NCI-H2107 (cell line): Measurements from ENCODE around the gene HPS1.

Experiments
- DNase-seq: peaks from one replicate; lab custom pipeline; 2025; lab: John Stamatoyannopoulos, UW

HPS1 gene

DNA sequence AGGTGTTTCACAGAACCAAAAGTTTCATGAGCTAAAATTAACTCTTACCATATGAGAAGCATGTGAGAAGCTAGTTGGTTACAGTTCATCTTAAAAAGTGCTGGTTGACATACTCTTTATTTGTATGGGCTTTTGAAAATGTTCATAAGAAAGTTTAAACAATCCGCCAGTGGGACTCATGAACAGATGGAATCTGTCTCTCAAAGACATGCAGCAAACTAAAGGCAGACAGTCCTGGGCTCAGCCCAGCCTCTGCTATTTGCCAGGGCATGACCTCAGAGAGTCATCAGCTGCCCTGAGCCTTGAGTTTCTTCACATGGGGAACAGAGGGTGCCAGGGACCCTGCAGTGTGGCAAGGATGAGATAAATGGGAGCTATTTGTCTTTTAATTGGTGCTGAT, 35.0 kb downstream of the HPS1 start:
- no peak for DNase-seq

DNA sequence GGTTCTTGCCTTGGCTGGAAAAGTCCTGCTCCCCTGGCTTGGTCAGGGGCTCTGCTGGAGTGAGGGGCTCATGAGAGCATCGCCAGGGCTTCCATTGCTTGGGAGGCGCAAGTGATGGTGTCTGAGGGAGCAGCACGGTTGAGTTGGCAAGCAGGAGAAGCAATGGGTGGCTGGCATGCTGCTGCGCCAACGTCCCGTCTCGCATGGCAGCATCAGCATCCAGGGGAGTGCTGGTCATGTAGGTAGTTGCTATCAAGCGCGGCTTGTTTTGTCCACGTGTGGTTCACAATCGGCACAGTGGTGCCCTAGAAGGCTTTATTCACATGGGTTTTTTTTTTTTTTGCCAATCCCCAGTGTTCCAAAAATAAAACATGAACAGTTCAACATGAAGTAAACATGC, 35.6 kb downstream of the HPS1 start:
- DNase-seq: no peak

GRCh38 chr10:98410759-98411158, 36.0 kb downstream of the HPS1 start:
- DNase-seq: no peak

- DNase-seq: no peak
These were observed 36.5 kb downstream of the HPS1 start for GRCh38 chr10:98410135-98410743.

GRCh38 chr10:98408799-98409198, 37.9 kb downstream of the HPS1 start:
- no peak for DNase-seq

DNA sequence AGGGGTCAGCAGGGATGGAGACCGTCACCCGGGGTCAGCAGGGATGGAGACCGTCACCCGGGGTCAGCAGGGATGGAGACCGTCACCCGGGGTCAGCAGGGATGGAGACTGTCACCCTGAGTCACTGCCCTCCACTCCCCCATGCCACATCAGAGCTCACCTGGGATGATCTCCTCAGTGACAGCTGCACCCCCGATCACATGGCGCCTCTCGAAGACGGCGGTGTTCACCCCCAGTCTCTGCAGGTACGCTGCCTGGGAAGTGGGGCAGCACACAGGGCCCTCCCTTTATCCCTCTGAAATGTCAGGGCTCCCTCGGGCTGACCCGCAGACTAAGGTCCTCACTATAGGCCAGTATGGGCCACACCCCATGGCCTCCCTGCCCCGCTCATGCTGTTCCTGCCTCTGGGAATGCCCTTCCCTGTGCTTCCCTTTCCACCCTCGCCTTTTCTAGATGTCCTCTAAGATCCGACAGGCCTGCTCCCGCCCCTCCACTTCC, 38.9 kb downstream of the HPS1 start:
- no peak for DNase-seq

DNA sequence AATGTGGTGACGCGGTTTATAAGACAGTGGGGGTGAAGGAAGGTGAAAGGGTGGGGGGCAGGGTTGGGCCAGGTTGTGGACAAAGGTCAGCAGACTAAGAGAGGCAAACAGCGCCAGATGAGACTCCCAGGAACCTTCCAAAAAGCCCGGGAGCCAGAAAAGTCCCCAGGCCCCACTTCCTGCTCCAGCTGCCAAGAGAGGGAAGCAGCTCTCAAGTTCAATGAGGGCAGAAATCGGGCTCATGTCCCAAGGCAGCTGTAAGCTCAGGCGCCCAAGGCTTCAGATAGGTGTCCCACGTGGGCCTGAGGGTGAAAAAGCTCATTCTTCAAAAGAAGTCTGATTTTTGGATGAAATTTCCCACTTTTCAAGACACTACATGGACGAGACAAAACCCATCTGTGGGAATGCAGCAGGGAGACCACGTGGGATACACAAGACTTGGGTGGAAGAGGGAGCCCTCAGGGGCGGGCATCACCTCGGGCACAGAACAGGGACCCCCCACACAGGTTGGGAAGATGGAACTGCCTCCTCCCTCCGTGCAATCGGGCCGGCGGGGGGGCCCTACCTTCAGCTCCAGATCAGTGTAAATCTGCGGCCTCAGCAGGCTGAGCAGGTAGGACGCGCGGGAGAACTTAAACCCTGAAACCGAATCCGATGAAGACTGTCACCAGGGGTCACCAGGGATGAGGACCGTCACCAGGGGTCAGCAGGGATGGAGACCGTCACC, 39.6 kb downstream of the HPS1 start:
- DNase-seq: no peak

DNA sequence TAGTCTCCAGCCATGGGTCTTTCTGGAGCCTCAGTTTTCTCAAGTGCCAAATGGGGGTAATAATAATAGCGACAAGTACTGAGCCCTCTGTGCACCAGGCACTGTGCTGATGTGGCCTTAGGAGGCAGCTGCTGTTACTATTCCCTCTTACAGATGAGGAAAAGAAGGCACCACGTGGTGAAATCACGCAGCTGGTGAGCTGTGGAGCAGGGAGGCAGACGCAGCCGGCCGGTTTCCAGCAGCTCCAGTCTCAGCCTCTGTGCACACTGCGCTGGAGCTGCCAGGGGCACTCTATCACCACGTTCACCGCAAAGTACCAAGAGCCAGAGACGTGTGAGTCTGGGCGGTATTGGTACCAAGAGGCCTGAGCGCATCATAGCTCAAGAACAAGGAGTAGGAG, 41.3 kb downstream of the HPS1 start:
- DNase-seq: no peak

- DNase-seq: no peak
These were observed 42.0 kb downstream of the HPS1 start for GRCh38 chr10:98404571-98405359.

- no peak for DNase-seq
These were observed 42.8 kb downstream of the HPS1 start for GRCh38 chr10:98403812-98404504.

DNA sequence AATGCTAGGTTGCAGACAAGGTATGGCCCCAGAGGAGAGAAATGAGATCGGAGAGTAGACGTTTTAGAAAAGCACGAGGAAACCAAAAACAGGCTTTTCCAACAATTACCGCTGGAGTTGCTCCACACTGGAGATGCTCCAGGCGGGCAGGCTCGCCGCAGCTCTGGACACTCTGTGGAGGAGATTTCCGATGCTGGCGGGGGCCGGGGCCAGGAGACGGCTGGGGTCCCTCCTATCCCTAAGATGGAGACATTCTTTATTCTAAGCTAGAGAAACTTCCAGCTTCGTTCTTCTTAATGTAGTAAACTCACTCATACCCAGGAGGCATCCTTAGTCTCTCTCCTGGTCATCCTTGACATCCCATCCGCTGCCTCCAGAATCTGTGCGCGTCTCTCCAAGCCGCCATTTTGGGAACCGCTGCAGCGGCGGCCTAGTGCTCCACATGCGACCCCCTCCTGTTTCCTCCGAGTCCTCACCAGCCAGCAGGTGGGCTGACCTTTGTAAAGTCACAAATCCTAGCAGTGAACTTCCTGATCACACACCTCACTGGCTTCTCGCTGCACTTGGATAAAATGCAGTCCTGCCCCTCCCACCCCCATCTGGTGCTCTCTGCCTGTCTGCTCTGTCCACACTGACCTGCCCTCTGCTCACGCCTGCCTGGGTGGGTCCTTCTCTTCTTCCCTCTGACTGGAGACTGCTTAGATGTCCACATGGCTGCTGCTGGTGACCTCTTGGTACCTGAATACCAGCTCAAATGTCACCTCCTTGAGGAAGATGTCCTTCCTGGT, 43.6 kb downstream of the HPS1 start:
- DNase-seq: no peak

GRCh38 chr10:98402478-98402877, 44.3 kb downstream of the HPS1 start:
- DNase-seq: no peak

DNA sequence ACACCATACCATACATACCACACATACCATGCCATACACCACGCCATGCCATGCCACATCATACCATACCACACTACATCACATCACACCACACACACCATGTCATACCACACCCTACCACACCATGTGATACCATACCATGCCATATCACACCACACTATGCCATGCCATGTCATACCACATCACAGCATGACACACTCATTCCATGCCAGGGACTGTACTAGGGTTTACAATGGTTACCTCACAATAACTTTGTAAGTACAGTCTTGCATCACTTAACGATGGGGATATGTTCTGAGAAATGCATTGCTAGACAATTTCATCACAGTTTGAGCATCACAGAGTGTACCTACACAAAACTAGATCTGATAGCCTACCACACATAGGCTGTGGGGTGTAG, 46.3 kb downstream of the HPS1 start:
- no peak for DNase-seq

GRCh38 chr10:98399784-98400183, 47.0 kb downstream of the HPS1 start:
- DNase-seq: no peak

- DNase-seq: no peak
These were observed 49.6 kb downstream of the HPS1 start for GRCh38 chr10:98397089-98397600.

DNA sequence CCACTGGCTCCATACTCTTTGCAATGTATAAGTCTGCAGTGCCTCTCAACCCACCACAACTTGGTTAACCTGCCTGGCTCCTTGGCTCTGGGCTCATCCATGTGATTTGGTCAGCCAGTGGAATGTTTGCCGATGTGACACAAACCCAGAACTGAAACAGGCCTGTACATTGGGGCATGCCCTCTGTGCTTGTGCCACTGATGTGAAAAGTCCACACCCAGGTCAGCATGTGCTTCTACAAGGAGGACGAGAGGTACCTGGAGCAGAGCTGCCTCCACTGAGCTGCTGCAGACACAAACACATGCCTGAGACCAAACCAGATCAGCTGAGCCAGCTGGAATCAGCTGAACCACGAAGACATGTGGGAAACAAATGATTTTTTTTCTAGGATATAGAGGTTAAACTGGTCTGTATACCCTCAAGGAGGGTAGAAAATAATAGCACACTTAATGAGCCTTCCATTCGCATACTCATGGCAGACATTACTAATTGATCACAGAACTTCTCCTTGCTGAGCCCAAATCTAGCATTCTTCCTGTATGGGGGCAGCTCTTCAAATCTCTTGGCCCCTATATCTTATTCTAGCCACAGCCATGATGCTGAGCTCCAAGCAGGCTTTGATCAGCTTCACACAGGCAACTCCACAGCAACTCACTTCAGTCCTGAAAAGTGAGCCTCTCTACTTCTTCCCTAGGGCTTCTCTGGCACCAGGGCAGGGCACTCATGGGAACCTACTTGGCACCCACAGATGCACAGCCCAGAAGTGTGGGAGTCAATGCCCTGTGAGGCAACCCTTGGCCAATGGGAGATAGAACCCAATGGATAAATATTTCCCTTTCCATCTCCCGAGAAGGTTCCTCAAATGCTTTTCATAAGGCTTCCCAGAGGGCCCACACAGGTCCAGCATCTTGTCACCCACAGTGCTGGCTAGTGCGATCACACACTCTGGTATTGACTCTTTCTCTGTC, 50.4 kb downstream of the HPS1 start:
- no peak for DNase-seq

- no peak for DNase-seq
These were observed 51.8 kb downstream of the HPS1 start for GRCh38 chr10:98394851-98395440.

DNA sequence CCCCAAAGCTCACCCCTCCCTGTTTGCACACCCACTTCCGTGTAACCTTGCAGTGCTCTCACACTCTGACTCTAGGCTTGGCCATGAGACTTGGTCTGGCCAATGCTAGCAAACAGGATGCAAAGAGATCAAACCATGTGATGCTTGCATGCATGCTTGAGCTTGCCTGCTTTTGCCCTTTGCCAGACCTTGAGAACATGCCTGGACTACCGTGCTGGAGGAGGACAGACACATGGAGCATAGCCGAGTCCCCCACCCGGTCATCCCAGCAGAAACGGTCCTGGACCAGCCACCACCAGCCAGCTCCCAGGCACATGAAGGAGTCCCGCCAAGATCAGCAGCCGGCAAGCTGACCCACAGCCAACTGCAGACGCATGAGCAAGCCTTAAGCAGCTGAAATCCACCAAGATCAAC, 55.1 kb downstream of the HPS1 start:
- no peak for DNase-seq

DNA sequence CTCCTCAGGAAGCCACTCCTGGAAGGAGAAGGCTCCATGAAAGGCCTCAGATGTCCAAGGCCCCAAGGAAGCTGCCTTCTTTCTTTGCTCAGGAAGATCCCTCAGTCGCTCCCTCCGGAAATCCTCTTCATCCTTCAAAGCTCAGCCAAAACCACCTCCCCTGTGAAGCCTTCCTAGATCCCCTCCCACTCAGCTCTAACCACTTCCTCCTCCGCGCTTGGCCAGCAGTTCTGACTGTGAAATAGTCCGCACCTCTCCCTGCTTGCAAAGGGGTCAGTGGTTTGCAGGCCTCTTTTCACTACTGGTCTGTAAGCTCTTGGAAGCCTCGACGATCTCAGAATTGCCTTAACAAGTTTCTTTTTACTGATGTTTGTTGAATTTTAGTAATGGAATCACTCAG, 55.7 kb downstream of the HPS1 start:
- no peak for DNase-seq

DNA sequence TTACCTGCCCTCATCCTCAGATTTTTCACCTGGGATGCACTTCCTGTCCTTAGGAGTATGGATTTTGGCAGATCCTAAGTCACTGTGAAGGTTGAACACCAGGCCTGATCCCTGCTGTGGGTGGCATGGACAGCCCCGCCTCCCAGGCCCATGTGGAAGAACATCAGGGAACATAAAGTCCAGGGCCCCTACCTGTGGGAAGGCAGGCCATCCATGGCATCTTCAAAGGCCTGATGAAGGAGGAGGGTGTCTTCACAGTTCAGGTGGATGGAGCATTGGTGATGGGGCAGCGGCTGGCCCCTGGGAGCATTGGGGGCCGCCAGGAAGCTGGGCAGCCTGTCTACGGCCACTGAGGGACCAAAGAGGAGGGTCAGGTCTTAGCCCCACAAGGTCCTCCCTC, 56.3 kb downstream of the HPS1 start:
- no peak for DNase-seq
